C4-2B (cell line): ENCODE results near the gene MED12L.
"Not testable (repeated sequence)": the region's sequence is repeated elsewhere in the genome, so short reads cannot be mapped to it uniquely, and the experiment has no call there.

Source experiments
- H3K27ac ChIP-seq: fragments of 450-650 bp; 2 replicates; pipeline ENCODE4 v1.5.1; 2017
- ZFX ChIP-seq: fragments of 450-650 bp; IDR thresholded peaks from 2 replicates; pipeline ENCODE4 v1.6.1; 2017
- TF ChIP-seq, protein P1 (sequence below): fragments of 450-650 bp; conservative IDR thresholded peaks from 2 replicates; pipeline ENCODE4 v1.5.1; 2017; ENCODE audit warnings: mild to moderate bottlenecking

Gene MED12L

DNA sequence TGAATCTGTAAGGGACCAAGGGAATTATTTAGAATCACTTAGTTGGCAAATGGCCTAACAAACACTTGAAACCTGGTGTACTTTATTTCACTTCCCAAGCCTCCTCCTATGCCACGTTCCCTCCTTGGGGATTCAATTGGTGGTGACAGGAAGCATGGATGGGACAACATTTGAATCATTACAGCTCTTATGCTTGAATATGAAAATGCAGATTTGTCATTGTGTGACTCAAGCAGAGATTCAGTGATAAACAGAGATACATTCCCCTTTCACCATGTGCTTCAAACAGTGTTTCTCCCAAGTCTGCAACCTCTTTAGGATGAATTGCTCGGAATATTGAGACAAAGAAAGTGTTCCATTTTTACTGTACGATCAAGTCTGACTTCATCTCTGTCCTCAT is 32.7 kb upstream of the MED12L start:
- H3K27ac ChIP-seq = no peak overlapping the region
- TF ChIP-seq, protein P1, sequence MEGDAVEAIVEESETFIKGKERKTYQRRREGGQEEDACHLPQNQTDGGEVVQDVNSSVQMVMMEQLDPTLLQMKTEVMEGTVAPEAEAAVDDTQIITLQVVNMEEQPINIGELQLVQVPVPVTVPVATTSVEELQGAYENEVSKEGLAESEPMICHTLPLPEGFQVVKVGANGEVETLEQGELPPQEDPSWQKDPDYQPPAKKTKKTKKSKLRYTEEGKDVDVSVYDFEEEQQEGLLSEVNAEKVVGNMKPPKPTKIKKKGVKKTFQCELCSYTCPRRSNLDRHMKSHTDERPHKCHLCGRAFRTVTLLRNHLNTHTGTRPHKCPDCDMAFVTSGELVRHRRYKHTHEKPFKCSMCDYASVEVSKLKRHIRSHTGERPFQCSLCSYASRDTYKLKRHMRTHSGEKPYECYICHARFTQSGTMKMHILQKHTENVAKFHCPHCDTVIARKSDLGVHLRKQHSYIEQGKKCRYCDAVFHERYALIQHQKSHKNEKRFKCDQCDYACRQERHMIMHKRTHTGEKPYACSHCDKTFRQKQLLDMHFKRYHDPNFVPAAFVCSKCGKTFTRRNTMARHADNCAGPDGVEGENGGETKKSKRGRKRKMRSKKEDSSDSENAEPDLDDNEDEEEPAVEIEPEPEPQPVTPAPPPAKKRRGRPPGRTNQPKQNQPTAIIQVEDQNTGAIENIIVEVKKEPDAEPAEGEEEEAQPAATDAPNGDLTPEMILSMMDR = no peak
- no peak for TF ChIP-seq ZFX

DNA sequence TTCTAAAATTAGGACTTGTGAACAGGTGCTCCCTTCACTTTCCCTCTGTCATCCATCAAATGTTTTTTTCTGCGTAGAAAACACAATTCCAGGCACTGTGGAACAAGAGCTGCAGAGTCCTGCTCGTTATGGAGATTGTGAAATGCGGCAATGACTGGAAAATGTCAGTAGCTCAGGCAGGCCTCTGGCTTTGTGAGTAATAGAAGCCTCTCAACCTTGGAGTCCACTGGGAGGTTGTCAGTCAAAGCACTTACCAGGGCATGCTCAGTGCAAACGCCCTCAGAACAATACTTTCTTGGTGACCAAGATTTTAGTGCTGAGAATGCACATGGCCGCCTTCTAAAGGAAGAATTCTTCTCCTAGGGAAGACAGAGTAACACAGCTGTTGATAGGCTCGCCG is 26.7 kb upstream of the MED12L start:
- no peak overlapping the region for H3K27ac ChIP-seq
- no peak for TF ChIP-seq ZFX
- TF ChIP-seq, protein P1 = no peak

- H3K27ac ChIP-seq = no peak overlapping the region
- no peak for TF ChIP-seq ZFX
- TF ChIP-seq, protein P1 = no peak
These were observed 22.9 kb upstream of the MED12L start for GRCh38 chr3:151062611-151063010.

DNA sequence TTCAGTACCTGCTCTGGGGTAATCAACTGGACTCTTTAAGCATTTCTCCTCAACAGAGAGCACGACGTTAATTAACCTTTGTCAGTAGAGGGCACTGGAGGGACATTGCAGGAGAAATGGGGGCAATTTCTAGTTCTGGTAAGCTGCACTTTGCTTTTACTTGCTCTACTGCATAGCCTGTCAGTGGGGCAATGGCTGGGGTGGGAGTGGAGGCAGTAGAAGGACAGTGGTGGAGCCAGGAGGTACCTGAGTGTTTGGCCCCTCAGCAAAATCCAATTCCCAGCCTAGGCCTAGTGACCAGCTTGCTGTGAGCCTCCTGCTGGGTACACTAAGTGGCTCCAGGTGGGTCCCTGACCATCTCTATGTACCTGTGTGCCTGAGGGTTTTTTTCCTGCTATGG is 18.3 kb upstream of the MED12L start:
- no peak overlapping the region for H3K27ac ChIP-seq
- TF ChIP-seq, protein P1 = peak; percentile 71
- no peak for TF ChIP-seq ZFX

DNA sequence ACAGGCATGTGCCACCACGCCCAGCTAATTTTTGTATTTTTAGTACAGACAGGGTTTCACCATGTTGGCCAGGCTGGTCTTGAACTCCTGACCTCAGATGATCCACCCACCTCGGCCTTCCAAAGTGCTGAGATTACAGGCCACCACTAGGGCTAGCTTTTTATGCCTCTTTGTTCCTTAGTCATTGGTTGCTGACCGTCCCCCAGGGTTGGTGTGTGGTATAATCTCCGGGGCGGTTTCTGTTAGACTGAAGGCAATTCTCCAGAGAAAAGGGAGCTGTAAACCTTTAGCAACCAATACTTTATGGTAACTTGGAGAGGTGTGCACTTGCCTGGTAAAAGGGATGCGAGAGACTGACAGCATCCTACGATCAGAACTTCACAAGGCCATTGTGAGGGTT is 12.6 kb upstream of the MED12L start:
- not testable (repeated sequence) for H3K27ac ChIP-seq

DNA sequence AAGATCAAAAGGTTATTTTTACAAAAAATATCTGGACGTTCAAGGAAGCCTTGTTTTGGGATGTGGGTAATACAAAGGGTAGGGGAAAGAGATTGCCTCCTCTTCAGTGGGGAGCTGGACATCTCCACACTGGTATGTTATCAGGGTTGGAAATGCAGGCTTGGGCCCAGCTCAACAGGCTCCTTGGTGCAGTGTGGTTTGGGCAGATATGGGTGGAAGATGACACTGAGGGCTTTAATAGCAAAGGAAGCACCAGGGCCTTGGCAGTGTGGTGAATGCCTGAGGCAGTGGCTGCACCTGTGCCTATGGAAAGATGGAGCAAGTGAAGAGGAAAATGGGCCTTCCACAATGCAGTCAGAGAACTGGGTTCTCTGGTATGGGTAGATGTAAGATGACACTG is 11.2 kb upstream of the MED12L start:
- TF ChIP-seq, protein P1 = no peak
- no peak for TF ChIP-seq ZFX
- H3K27ac ChIP-seq = no peak overlapping the region

- no peak for TF ChIP-seq ZFX
- TF ChIP-seq, protein P1 = no peak
- H3K27ac ChIP-seq = no peak overlapping the region
These were observed 9.4 kb upstream of the MED12L start for GRCh38 chr3:151075869-151076562.

GRCh38 chr3:151076626-151077025 is 8.8 kb upstream of the MED12L start:
- H3K27ac ChIP-seq = no peak overlapping the region
- TF ChIP-seq, protein P1 = no peak
- TF ChIP-seq ZFX = no peak

- not testable (repeated sequence) for H3K27ac ChIP-seq
These were observed 4.4 kb upstream of the MED12L start for GRCh38 chr3:151081082-151081481.
